B cell (primary cell): Measurements from ENCODE around the gene JMJD8.

Experiments used
- EZH2 ChIP-seq: IDR thresholded peaks from 2 replicates; pipeline ENCODE4 v1.6.1; 2012; ENCODE audit warnings: borderline replicate concordance, low read depth, mild to moderate bottlenecking, moderate library complexity, low read length; ENCODE audit not compliant: insufficient read depth, poor library complexity, severe bottlenecking
- TF ChIP-seq, protein P1 (sequence below): fragments of 200-600 bp; IDR thresholded peaks from one replicate; pipeline ENCODE4 v1.8.0; 2022; ENCODE audit warnings: antibody characterized with exemption, mild to moderate bottlenecking

- TF ChIP-seq, protein P1, sequence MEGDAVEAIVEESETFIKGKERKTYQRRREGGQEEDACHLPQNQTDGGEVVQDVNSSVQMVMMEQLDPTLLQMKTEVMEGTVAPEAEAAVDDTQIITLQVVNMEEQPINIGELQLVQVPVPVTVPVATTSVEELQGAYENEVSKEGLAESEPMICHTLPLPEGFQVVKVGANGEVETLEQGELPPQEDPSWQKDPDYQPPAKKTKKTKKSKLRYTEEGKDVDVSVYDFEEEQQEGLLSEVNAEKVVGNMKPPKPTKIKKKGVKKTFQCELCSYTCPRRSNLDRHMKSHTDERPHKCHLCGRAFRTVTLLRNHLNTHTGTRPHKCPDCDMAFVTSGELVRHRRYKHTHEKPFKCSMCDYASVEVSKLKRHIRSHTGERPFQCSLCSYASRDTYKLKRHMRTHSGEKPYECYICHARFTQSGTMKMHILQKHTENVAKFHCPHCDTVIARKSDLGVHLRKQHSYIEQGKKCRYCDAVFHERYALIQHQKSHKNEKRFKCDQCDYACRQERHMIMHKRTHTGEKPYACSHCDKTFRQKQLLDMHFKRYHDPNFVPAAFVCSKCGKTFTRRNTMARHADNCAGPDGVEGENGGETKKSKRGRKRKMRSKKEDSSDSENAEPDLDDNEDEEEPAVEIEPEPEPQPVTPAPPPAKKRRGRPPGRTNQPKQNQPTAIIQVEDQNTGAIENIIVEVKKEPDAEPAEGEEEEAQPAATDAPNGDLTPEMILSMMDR: no peak
- TF ChIP-seq EZH2: no peak
Observed at GRCh38 chr16:716768-717325, 32.7 kb upstream of the JMJD8 start.
